HUES48 (cell line): ENCODE measurements around the gene HIP1R.

ENCODE experiments used
- H3K27ac ChIP-seq: one replicate; pipeline ENCODE4 v1.7.0; 2013; ENCODE audit warnings: low read depth, low read length, inconsistent platforms
- H3K27me3 ChIP-seq: 2 replicates; pipeline ENCODE4 v1.6.1; 2013; ENCODE audit warnings: mild to moderate bottlenecking, low read length; ENCODE audit not compliant: control insufficient read depth, insufficient read depth
- H3K36me3 ChIP-seq: 2 replicates; pipeline ENCODE4 v1.6.1; 2013; ENCODE audit warnings: low read length; ENCODE audit not compliant: control insufficient read depth, insufficient read depth
- H3K4me1 ChIP-seq: 2 replicates; pipeline ENCODE4 v1.6.1; 2013; ENCODE audit warnings: mild to moderate bottlenecking, low read length; ENCODE audit not compliant: control insufficient read depth, insufficient read depth
- H3K4me3 ChIP-seq: 2 replicates; pipeline ENCODE4 v1.5.1; 2013; ENCODE audit warnings: mild to moderate bottlenecking, low read depth, low read length
- H3K9ac ChIP-seq: 2 replicates; pipeline ENCODE4 v1.6.1; 2013; ENCODE audit warnings: mild to moderate bottlenecking, low read depth, low read length, moderate library complexity
- H3K9me3 ChIP-seq: 2 replicates; pipeline ENCODE4 v1.6.1; 2013; ENCODE audit warnings: low read length; ENCODE audit not compliant: control insufficient read depth, insufficient read depth

HIP1R gene

DNA sequence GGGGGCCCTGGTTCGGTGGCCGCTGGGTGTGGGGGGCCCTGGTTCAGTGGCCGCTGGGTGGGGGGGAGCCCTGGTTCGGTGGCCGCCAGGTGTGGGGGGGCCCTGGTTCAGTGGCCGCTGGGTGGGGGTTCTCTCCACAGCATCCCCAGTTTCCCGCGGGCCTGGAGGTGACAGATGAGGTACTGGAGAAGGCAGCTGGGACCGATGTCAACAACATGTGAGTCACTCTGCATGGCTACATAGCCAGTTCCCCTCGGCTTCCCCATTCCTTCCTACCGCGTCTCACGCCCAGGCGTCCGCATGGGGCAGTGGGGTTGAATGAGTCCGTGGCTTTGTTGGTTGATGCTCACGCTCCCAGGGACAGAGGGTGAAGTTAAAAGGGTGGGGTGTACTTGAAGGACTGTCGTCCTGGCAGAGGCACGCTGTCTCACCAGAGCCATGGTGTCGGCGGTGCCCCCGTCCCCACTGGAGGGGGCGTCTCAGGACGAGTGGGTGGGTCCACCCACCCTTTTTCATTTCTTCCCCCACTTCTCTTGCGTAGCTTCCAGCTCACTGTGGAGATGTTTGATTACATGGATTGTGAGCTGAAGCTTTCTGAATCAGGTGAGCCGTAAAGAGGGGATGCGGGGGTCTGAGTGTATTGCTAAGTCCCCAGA lies 15.6 kb downstream of the HIP1R start:
- Histone ChIP-seq H3K4me1 (no peaks in the 10 kb centered on the region), H3K27me3 (no peaks in the 10 kb centered on the region), H3K9ac (no peak overlapping the region), H3K27ac (no peak overlapping the region), H3K4me3 (no peak overlapping the region), H3K36me3 (no peaks in the 10 kb centered on the region), H3K9me3 (no peaks in the 10 kb centered on the region)

DNA sequence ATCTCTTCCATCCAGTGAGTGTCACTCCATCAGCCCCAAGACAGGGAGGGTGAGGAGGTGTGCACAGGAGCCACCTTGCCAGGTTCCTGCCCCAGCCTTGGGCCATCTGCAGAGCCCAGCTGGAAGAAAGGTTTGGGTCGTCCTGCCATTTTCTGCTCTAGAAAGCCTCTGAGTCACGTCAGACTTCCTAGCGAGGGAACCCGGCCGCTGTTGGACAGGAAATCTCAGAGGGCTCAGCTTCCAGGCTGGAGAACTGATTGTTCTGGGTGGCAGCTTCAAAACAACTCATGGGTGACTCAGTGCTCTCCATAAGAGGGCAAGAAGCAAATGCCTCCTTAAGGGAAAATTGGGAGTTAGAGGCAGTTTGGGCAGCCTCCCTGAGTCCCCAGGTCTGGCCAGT lies 16.6 kb downstream of the HIP1R start:
- no peak overlapping the region for H3K27ac ChIP-seq
- peaks cover 4% of the 10 kb centered on the region; the same call in 1 of the 2 replicates for H3K36me3 ChIP-seq
- H3K9ac ChIP-seq = no peak overlapping the region
- H3K4me3 ChIP-seq = no peak overlapping the region
- no peaks in the 10 kb centered on the region for H3K27me3 ChIP-seq
- no peaks in the 10 kb centered on the region for H3K9me3 ChIP-seq
- H3K4me1 ChIP-seq = no peaks in the 10 kb centered on the region

DNA sequence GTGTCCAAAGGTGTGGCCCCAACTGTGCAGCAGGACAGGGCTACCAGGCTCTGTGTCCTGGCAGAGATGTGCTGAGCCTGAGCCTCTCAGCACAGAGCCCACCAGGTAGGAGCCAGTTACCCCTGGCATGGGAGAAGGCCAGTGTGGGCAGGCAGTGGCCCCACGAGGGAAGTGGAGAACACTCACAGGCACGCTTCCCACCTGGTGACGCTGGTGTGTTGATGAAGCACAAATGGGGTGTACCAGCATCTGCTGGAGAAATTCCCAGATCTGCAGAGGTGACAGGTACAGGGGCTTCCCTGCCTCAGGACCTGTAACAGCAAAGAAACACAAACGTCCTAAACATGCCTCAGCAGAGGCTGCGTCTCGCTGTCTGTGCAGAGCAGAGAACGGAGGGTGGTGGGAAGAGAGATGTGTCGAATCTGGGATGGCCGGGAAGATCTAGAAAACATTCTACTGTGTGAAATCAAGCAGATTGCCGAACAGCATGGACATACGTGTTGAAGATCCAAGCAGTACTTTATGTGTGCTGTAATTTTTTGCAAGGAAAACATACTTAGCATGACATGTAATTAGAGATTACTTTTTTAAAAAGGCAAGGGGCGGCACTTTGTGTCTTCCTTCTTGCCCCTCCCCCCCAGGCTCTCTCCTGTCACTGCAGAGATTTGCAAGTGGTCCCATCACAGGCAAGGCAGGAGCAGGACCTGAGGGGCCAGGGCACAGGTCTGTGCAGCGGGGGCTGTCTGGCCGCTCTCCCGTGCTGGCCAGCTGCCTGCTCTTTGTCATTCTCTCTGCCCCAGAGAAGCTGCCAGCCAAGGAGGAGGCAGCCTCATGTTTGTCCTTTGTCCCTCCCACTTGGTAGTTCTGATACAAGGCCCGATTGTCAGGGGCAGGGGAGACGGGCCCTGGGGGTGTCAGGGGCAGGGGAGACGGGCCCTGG lies 17.3 kb downstream of the HIP1R start:
- Histone ChIP-seq H3K4me3 (no peak overlapping the region), H3K9me3 (no peaks in the 10 kb centered on the region), H3K36me3 (peaks cover 10% of the 10 kb centered on the region), H3K9ac (no peak overlapping the region), H3K4me1 (no peaks in the 10 kb centered on the region), H3K27ac (no peak overlapping the region), H3K27me3 (no peaks in the 10 kb centered on the region)

DNA sequence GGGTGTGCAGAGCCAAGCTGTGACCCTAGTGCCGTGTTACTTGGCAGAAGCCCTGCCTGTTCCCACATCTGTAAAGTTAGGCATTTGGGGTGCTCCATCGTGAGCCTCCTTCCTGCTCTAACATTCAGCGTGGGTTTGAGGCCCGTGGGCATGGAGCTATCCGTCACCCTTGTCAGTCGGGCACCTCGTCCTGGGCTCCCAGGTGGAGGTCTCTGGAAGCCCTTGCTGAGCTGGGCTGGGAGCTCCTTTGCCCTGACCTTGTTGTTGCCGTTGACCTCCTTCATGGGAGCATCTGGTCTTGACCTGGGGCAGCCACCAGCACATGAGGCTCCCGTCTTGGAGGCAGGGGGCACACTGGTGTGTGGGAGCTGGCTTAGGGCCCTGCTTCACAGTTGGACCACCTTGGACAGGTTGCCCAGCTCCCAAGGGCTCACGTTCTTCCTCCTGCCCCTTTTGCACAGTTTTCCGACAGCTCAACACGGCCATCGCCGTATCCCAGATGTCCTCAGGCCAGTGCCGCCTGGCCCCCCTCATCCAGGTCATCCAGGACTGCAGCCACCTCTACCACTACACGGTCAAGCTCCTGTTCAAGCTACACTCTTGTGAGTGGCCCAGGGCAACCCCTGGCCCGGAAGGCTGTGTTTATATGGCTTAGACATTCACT lies 18.5 kb downstream of the HIP1R start:
- Histone ChIP-seq H3K36me3 (peaks cover 11% of the 10 kb centered on the region), H3K4me1 (no peaks in the 10 kb centered on the region), H3K4me3 (no peak overlapping the region), H3K27me3 (no peaks in the 10 kb centered on the region), H3K27ac (no peak overlapping the region), H3K9me3 (no peaks in the 10 kb centered on the region), H3K9ac (no peak overlapping the region)

DNA sequence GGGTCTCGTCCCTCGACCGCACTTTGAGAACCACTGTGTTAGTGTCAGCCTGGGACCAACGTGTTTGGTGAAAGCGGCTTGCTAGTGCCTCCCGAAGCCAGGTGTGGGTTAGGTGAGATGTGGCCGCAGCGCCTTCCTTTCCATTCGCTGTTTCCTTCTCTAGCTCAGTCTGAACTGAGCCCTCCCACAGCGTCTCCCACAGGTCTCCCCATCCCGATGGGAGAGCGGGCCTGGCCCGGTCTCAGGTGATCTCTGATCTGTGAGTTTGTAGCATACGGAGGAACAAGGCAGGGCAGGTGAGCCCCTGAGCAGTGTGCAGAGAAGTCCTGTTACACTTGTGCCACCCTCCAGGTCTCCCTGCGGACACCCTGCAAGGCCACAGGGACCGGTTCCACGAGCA lies 19.3 kb downstream of the HIP1R start:
- Histone ChIP-seq H3K4me3 (no peak overlapping the region), H3K9me3 (no peaks in the 10 kb centered on the region), H3K9ac (no peak overlapping the region), H3K4me1 (no peaks in the 10 kb centered on the region), H3K36me3 (peaks cover 11% of the 10 kb centered on the region), H3K27ac (no peak overlapping the region), H3K27me3 (no peaks in the 10 kb centered on the region)

DNA sequence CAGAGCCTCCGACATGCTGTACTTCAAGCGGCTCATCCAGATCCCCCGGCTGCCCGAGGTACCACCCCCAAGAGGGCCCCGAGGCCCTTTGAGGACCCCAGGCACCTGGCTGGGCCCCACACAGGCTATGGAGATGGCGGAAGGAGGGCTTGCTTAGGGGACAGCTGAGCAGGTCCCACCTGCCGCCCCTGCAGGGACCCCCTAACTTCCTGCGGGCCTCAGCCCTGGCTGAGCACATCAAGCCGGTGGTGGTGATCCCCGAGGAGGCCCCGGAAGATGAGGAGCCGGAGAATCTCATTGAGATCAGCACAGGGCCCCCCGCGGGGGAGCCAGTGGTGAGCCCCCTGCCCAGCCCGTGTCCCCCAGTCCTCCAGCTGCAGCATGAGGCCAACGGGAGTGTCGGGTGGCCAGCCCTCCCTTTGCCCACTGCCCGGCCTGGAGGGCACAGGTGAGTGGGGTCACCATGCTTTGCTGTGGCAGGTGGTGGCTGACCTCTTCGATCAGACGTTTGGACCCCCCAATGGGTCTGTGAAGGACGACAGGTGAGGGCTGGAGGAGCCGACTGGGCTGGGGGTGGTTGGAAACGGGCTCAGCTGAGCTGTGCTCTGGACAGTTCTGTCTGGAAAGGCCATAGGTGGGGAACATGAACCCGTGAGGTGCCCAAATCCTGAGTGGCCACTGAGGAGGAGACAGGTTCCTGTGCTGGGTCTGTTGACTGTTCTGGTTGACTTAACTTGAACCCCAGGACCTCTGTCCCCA lies 20.0 kb downstream of the HIP1R start:
- H3K36me3 ChIP-seq = peaks cover 11% of the 10 kb centered on the region
- H3K9me3 ChIP-seq = no peaks in the 10 kb centered on the region

DNA sequence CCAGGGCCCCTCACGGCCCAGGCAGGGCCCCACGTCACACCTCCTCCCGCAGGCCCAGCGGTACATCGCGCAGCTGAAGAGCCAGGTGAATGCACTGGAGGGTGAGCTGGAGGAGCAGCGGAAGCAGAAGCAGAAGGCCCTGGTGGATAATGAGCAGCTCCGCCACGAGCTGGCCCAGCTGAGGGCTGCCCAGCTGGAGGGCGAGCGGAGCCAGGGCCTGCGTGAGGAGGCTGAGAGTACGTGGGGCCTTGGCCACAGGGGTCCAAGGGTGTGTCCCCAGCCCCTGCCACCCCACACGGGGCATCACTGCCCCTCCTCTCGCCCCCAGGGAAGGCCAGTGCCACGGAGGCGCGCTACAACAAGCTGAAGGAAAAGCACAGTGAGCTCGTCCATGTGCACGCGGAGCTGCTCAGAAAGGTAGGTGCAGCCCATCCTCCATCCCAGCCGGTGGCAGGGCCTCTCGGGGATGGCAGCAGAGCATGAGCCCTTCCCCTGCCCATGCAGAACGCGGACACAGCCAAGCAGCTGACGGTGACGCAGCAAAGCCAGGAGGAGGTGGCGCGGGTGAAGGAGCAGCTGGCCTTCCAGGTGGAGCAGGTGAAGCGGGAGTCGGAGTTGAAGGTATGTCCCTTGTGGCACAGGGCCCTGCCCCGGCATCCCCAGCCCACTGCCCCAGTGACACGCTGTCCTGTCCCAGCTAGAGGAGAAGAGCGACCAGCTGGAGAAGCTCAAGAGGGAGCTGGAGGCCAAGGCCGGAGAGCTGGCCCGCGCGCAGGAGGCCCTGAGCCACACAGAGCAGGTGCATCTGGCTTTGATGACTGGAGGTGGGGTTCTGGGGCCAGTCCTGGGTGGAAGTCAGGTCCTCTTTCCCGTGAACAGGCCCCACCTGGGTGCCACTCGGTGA lies 20.9 kb downstream of the HIP1R start:
- Histone ChIP-seq H3K4me3 (no peak overlapping the region), H3K27ac (no peak overlapping the region), H3K4me1 (no peaks in the 10 kb centered on the region), H3K9ac (no peak overlapping the region), H3K36me3 (peaks cover 18% of the 10 kb centered on the region), H3K9me3 (no peaks in the 10 kb centered on the region), H3K27me3 (no peaks in the 10 kb centered on the region)

More for the DNA sequence above, 20.0 kb downstream of the HIP1R start:
- Histone ChIP-seq H3K9ac (no peak overlapping the region), H3K4me3 (no peak overlapping the region), H3K27me3 (no peaks in the 10 kb centered on the region), H3K27ac (no peak overlapping the region), H3K4me1 (no peaks in the 10 kb centered on the region)

DNA sequence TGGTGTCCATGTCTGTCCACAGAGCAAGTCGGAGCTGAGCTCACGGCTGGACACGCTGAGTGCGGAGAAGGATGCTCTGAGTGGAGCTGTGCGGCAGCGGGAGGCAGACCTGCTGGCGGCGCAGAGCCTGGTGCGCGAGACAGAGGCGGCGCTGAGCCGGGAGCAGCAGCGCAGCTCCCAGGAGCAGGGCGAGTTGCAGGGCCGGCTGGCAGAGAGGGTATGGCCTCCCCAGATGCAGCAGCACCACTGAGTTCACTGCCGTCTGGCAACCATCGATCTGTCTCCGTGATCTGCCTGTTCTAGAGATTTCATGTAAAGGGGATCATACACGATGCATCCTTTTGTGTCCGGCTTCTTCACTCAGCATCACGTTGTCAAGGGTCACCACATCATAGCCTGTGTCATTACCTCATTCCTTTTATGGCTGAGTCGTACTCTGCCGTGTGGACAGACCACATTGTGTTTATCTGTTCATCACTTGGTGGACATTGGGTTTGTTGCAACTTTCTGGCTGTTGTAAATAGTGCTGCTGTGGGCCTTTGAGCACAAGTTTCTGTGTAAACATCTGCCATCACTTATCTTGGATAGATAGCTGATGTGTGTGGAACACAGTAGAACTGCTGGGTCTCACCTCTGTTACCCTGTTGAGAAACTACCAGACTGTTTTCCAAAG lies 21.9 kb downstream of the HIP1R start:
- Histone ChIP-seq H3K9me3 (no peaks in the 10 kb centered on the region), H3K4me1 (no peaks in the 10 kb centered on the region), H3K4me3 (no peak overlapping the region), H3K27me3 (no peaks in the 10 kb centered on the region), H3K9ac (no peak overlapping the region), H3K36me3 (peaks cover 23% of the 10 kb centered on the region), H3K27ac (no peak overlapping the region)

DNA sequence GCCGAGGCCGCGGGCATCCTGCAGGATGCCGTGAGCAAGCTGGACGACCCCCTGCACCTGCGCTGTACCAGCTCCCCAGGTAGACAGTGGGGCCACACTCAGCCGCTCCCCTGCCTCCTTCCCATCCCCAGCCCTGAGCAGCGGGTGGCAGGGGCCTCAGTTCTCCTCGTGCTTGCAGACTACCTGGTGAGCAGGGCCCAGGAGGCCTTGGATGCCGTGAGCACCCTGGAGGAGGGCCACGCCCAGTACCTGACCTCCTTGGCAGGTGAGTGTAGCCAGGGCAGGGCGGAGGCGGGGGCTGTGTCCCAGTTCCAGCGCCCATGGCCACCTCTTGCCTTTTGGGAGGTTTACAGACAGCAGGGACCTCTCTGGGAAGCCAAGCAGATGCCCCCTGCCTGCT lies 22.9 kb downstream of the HIP1R start:
- H3K36me3 ChIP-seq = peaks cover 23% of the 10 kb centered on the region

More for the DNA sequence above, 22.9 kb downstream of the HIP1R start:
- Histone ChIP-seq H3K4me1 (no peaks in the 10 kb centered on the region), H3K27ac (no peak overlapping the region), H3K4me3 (no peak overlapping the region), H3K9me3 (no peaks in the 10 kb centered on the region), H3K27me3 (no peaks in the 10 kb centered on the region), H3K9ac (no peak overlapping the region)
